Activated CD4-positive, alpha-beta memory T cell treated with anti-CD3 and anti-CD28 coated beads, Interleukin-2, amount 10 ng/mL, durations not matched to agents 7 days and 5 days (primary cell): ENCODE data around the gene KNTC1. TPM values are rescaled to one million over a fixed set of nuclear protein-coding genes. Genes with fewer than 3 reads are reported as not detected.
"Not testable (repeated sequence)": the region's sequence is repeated elsewhere in the genome, so short reads cannot be mapped to it uniquely, and the experiment has no call there.

Experiments
- CTCF ChIA-PET: fragments of 350-600 bp; sonication (Branson Sonifier 250); formaldehyde crosslinking; loops from one replicate; lab custom pipeline; 2021; ENCODE audit warnings: antibody characterized with exemption, inconsistent platforms; lab: Charles Lee
- POLR2A ChIA-PET: fragments of 350-600 bp; sonication (Branson Sonifier 250); formaldehyde crosslinking; loops from one replicate; lab custom pipeline; 2021; ENCODE audit warnings: antibody characterized with exemption; lab: Charles Lee
- DNase-seq: peaks from one replicate; pipeline ENCODE4 v3.0.0-alpha.2; 2020
- H3K27ac Mint-ChIP-seq: one replicate; pipeline ENCODE4 v1.8.0; 2021; ENCODE audit warnings: mild to moderate bottlenecking, mixed read lengths
- H3K27me3 Mint-ChIP-seq: one replicate; pipeline ENCODE4 v1.8.0; 2021; ENCODE audit warnings: mixed read lengths
- H3K36me3 Mint-ChIP-seq: one replicate; pipeline ENCODE4 v1.8.0; 2021; ENCODE audit warnings: low read depth, mixed read lengths
- H3K4me1 Mint-ChIP-seq: one replicate; pipeline ENCODE4 v1.8.0; 2021; ENCODE audit warnings: mixed read lengths
- H3K4me3 Mint-ChIP-seq: one replicate; pipeline ENCODE4 v1.8.0; 2021; ENCODE audit warnings: mild to moderate bottlenecking, mixed read lengths
- H3K9me3 Mint-ChIP-seq: one replicate; pipeline ENCODE4 v1.8.0; 2021; ENCODE audit warnings: mixed read lengths
- total RNA-seq, 2 experiments: library from RNA; stranded (reverse); gene quantifications; one replicate each; pipeline ENCODE4 v1.2.3, GENCODE V29; 2021

KNTC1 gene
- total RNA-seq, 2 experiments from 2014 or later: 101 to 103 TPM

DNA sequence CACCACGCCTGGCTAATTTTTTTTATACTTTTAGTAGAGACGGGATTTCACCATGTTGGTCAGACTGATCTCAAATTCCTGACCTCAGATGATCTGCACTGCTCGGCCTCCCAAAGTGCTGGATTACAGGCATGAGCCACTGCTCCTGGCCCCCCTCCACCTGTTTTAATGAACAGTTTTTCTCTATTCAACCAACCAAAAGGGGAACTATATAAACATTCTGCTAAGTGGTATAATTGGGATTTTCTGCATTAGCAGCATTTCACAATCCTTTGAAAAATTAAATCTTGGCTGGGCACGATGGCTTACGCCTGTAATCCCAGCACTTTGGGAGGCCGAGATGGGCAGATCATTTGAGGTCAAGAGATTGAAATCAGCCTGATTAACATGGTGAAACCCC is 44.8 kb downstream of the KNTC1 start:
- no peak for DNase-seq
- peaks cover 59% of the 10 kb centered on the region for H3K36me3 Mint-ChIP-seq
- H3K4me3 Mint-ChIP-seq: no peak overlapping the region
- H3K27ac Mint-ChIP-seq: no peak overlapping the region
- ChIA-PET POLR2A (interaction anchor here (0.8 kb wide), 1 partner anchor 45 kb away, joined by 3 read pairs; the partner anchor contains the start of genes KNTC1 and RSRC2), CTCF (no interaction called here)
- H3K9me3 Mint-ChIP-seq: no peaks in the 10 kb centered on the region
- H3K27me3 Mint-ChIP-seq: no peaks in the 10 kb centered on the region
- peaks cover 4% of the 10 kb centered on the region for H3K4me1 Mint-ChIP-seq

DNA sequence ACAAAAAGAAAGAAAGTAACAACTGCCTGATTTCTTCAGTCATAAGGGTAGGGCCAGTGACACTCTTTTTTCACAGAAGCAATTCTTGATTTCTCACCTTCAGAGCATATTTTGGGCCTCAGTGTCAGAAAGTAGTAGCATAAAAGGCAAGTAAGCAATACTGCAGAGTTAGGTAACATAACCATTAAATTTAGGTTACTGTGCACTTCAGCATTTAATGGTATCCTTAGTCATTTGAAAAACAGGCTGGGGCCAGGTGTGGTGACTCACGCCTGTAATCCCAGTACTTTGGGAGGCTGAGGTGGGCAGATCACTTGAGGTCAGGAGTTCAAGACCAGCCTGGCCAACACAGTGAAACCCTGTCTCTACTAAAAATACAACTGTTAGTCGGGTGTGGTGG is 56.2 kb downstream of the KNTC1 start:
- CTCF ChIA-PET, DNase-seq, H3K27me3 Mint-ChIP-seq, H3K4me1 Mint-ChIP-seq, H3K9me3 Mint-ChIP-seq, H3K27ac Mint-ChIP-seq, H3K4me3 Mint-ChIP-seq: not testable (repeated sequence)
- H3K36me3 Mint-ChIP-seq: peaks cover 68% of the 10 kb centered on the region
- POLR2A ChIA-PET: interaction anchor here (1.4 kb wide), 1 partner anchor 49 kb away, joined by 3 read pairs; no protein-coding TSS in a partner anchor

DNA sequence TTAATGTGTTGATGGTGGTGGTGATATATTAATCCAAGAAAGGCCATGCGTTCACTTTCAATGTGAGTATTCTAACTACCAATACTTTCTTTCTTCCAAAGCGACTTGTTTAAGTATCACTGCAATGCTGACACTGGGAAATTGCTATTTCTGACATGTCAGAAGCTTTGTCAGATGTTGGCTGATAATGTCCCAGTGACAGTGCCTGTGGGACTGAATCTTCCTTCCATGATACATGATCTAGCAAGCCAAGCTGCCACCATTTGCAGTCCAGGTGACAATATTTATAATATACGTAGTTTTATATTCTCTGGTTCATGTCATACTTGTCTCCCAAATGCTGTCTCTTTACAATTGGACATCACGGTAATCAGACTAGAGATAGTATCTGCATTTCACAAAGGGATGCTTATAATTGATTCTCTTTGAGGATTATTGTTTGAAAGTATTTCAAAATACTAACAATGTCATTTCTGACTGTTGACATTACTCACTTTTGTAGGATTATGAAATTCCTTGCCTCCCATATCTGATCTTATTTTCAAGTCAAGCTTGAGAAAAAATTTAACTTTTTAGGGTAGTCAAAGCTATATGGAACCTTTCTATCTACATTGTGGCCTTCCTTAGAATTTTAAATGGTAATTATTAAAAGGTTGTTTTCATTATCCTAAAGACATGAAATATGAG is 57.3 kb downstream of the KNTC1 start:
- no peak overlapping the region for H3K4me3 Mint-ChIP-seq
- no peak for DNase-seq
- H3K27ac Mint-ChIP-seq: no peak overlapping the region
- H3K27me3 Mint-ChIP-seq: no peaks in the 10 kb centered on the region
- peaks cover 65% of the 10 kb centered on the region for H3K36me3 Mint-ChIP-seq
- peaks cover 5% of the 10 kb centered on the region for H3K4me1 Mint-ChIP-seq
- ChIA-PET CTCF (no interaction called here), POLR2A (no interaction called here)
- no peaks in the 10 kb centered on the region for H3K9me3 Mint-ChIP-seq

DNA sequence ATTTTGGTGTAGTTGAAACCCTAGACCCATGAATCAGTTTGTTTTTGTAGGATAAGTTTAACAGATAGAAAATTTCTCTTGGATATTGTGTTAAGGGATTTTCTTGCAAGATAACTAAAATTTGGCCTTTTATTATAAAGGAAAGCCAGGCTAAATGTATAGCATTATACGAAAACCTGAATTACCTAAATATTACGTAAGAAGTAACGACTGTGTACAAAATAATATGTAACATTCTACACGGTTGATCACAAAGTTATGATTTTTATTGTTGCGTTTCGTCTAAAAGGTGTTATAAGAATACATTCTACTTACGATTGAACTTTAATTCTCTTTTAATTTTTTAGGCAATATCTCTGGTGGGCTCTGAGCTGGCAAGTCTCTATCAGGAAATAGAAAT is 63.9 kb downstream of the KNTC1 start:
- peaks cover 54% of the 10 kb centered on the region for H3K36me3 Mint-ChIP-seq
- H3K4me3 Mint-ChIP-seq: no peak overlapping the region
- DNase-seq: no peak
- H3K27me3 Mint-ChIP-seq: no peaks in the 10 kb centered on the region
- H3K4me1 Mint-ChIP-seq: peaks cover 17% of the 10 kb centered on the region
- no peak overlapping the region for H3K27ac Mint-ChIP-seq
- no peaks in the 10 kb centered on the region for H3K9me3 Mint-ChIP-seq
- POLR2A ChIA-PET: no interaction called here
- CTCF ChIA-PET: no interaction called here

DNA sequence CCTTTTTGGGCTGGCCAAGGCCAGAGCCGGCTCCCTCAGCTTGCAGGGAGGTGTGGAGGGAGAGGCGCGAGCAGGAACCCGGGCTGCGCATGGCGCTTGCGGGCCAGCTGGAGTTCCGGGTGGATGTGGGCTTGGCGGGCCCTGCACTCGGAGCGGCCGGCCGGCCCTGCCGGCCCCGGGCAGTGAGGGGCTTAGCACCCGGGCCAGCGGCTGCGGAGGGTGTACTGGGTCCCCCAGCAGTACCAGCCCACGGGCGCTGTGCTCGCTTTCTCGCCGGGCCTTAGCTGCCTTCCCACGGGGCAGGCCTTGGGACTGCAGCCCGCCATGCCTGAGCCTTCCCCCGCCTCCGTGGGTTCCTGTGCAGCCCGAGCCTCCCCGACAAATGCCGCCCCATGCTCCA is 64.9 kb downstream of the KNTC1 start:
- H3K27me3 Mint-ChIP-seq, H3K9me3 Mint-ChIP-seq, H3K27ac Mint-ChIP-seq, H3K4me3 Mint-ChIP-seq, DNase-seq, CTCF ChIA-PET: not testable (repeated sequence)
- peaks cover 54% of the 10 kb centered on the region for H3K36me3 Mint-ChIP-seq
- POLR2A ChIA-PET: interaction anchor here (0.6 kb wide), 1 partner anchor 34 kb away, joined by 3 read pairs; no protein-coding TSS in a partner anchor
- peaks cover 18% of the 10 kb centered on the region for H3K4me1 Mint-ChIP-seq

DNA sequence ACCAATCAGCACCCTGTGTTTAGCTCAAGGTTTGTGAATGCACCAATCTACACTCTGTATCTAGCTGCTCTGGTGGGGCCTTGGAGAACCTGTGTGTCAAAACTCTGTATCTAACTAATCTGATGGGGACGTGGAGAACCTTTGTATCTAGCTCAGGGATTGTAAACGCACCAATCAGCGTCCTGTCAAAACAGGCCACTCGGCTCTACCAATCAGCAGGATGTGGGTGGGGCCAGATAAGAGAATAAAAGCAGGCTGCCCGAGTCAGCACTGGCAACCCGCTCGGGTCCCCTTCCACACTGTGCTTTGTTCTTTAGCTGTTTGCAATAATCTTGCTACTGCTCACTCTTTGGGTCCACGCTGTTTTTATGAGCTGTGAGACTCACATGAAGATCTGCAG is 65.5 kb downstream of the KNTC1 start:
- H3K9me3 Mint-ChIP-seq: not testable (repeated sequence)
- peaks cover 18% of the 10 kb centered on the region for H3K4me1 Mint-ChIP-seq

DNA sequence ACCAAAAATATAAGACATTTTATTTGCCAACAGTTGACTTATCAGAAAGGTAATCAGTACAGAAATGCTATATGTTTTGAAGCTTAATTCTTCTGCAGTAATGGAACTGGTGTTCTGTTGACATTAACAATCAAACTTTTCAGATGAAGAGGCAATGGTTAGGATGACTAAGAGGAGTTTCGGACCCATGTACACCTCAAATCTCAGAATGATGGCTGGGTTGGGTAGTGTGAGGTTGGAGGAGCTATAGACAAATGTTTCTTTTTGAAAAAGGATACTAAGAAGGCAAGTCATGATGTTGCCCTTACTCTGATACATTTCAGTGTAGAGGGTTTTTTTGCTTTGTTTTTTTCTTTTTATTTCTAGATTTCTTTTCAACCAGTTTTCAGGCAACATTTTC is 66.9 kb downstream of the KNTC1 start:
- peaks cover 18% of the 10 kb centered on the region for H3K4me1 Mint-ChIP-seq
- POLR2A ChIA-PET: interaction anchor here (1.6 kb wide), 1 partner anchor 67 kb away, joined by 8 read pairs; the partner anchor contains the start of genes KNTC1 and RSRC2
- no peak overlapping the region for H3K4me3 Mint-ChIP-seq
- H3K9me3 Mint-ChIP-seq: no peaks in the 10 kb centered on the region
- H3K27ac Mint-ChIP-seq: no peak overlapping the region
- H3K27me3 Mint-ChIP-seq: no peaks in the 10 kb centered on the region
- CTCF ChIA-PET: interaction anchor here (1.2 kb wide), 1 partner anchor 194 kb away, joined by 3 read pairs; no protein-coding TSS in a partner anchor
- no peak for DNase-seq
- H3K36me3 Mint-ChIP-seq: peaks cover 53% of the 10 kb centered on the region

More for the DNA sequence above, 65.5 kb downstream of the KNTC1 start:
- H3K27me3 Mint-ChIP-seq, POLR2A ChIA-PET, H3K4me3 Mint-ChIP-seq, DNase-seq, H3K27ac Mint-ChIP-seq, CTCF ChIA-PET: not testable (repeated sequence)
- H3K36me3 Mint-ChIP-seq: peaks cover 55% of the 10 kb centered on the region

DNA sequence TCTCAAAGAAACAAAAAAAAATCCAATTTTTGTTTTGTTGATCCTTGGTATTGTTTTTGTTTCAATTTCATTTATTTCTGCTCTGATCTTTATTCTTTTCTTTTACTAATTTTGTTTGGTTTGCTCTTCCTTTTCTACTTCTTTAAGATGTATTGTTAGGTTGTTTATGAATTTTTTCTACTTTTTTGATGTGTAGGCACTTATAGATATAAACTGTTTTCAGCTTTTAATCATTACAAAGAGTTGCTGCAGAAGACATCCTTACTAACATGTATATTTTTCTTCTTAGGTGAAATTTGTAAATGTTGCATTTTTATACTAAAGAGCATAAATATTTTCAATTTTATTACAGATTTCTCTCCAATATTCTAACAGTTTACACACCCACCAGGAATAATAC is 69.8 kb downstream of the KNTC1 start:
- ChIA-PET POLR2A (interaction anchor here (0.7 kb wide), 1 partner anchor 91 kb away, joined by 3 read pairs; no protein-coding TSS in a partner anchor), CTCF (no interaction called here)
- Mint-ChIP-seq H3K27me3 (no peaks in the 10 kb centered on the region), H3K9me3 (no peaks in the 10 kb centered on the region), H3K4me1 (peaks cover 18% of the 10 kb centered on the region), H3K4me3 (no peak overlapping the region), H3K36me3 (peaks cover 48% of the 10 kb centered on the region), H3K27ac (no peak overlapping the region)
- no peak for DNase-seq

DNA sequence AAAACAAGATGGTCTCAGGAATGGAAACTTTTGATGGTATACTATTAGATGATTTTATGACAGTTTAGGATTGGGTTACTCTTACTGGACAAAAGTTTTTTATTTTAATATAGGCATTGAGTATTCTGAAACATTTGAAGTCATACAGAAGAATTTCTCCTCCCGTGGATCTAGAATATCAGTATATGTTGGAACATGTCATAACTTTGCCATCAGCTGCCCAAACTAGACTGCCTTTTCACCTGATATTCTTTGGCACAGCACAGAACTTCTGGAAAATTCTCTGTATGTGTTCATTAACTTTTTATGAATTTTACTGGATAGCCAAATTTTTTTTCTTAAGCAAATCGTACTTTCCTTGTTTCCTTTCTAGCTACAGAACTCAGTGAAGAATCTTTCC is 75.4 kb downstream of the KNTC1 start:
- no peaks in the 10 kb centered on the region for H3K27me3 Mint-ChIP-seq
- H3K36me3 Mint-ChIP-seq: peaks cover 54% of the 10 kb centered on the region
- ChIA-PET POLR2A (interaction anchor here (0.6 kb wide), 1 partner anchor 1389 kb away, joined by 4 read pairs; no protein-coding TSS in a partner anchor), CTCF (interaction anchor here (1.0 kb wide), 1 partner anchor 131 kb away, joined by 3 read pairs; no protein-coding TSS in a partner anchor)
- no peak for DNase-seq
- H3K4me1 Mint-ChIP-seq: no peaks in the 10 kb centered on the region
- no peak overlapping the region for H3K4me3 Mint-ChIP-seq
- no peaks in the 10 kb centered on the region for H3K9me3 Mint-ChIP-seq
- H3K27ac Mint-ChIP-seq: no peak overlapping the region

DNA sequence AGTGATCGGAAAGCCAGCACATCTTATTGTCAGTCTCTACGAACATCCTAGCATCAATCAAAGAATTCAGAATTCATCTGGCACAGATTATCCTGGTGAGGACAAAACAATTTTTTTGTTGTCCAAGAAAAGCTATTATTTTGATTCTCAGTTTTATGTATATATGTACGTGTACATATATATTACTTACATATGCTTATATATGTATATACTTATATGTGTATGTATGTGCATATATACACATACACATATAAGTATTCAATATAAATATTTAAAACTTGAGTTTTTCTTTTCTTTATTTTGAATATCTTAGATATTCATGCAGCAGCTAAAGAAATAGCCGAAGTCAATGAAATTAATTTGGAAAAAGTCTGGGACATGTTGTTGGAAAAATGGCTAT is 77.9 kb downstream of the KNTC1 start:
- no peak for DNase-seq
- Mint-ChIP-seq H3K9me3 (no peaks in the 10 kb centered on the region), H3K4me1 (no peaks in the 10 kb centered on the region), H3K27me3 (no peaks in the 10 kb centered on the region), H3K27ac (no peak overlapping the region), H3K36me3 (peaks cover 47% of the 10 kb centered on the region), H3K4me3 (no peak overlapping the region)
- POLR2A ChIA-PET: interaction anchor here (1.0 kb wide), 1 partner anchor 78 kb away, joined by 3 read pairs; the partner anchor contains the start of genes KNTC1 and RSRC2
- CTCF ChIA-PET: interaction anchor here (0.9 kb wide), 1 partner anchor 147 kb away, joined by 3 read pairs; no protein-coding TSS in a partner anchor

DNA sequence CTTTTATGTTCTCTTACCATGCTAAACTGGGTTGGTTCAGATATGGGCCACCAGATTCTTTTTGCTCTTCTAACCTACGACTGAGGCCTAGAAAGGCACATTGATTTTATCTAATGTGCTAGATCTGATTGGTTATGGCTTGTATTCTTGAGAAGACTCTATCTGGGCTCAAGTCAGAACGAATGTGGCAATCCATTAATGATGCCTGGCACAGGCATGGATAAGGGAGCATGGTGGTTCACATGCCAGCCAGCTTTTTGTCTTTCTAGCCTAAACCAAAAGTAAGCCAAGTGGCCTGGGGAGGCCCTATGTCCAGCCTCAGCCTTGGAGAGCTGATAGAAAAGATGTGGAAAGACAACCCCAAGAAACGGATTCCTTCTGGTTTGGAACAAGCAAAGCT is 82.7 kb downstream of the KNTC1 start:
- ChIA-PET POLR2A (interaction anchor here (0.8 kb wide), 1 partner anchor 84 kb away, joined by 3 read pairs; no protein-coding TSS in a partner anchor), CTCF (no interaction called here)
- no peak overlapping the region for H3K27ac Mint-ChIP-seq
- H3K36me3 Mint-ChIP-seq: peaks cover 58% of the 10 kb centered on the region
- H3K4me3 Mint-ChIP-seq: no peak overlapping the region
- DNase-seq: no peak
- no peaks in the 10 kb centered on the region for H3K9me3 Mint-ChIP-seq
- H3K4me1 Mint-ChIP-seq: no peaks in the 10 kb centered on the region
- H3K27me3 Mint-ChIP-seq: no peaks in the 10 kb centered on the region

DNA sequence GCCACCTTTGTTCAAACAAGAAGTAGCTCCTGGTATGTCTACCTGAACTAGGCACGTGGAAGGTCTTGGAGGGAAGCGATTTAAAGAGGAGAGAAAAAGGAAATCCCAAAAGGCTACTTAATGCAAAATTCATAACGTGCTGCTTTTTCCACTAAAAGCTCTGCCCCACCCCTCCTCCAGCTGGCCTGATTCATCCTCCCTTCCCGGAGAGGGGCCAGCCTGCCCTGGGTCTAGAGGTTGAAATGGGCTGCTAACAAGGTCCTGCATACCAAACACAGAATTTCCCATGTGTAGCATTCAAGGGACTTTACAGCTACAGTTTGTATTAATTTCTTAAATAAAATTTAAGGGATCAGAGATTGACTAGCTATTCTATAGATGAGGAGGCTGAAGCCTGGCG is 83.2 kb downstream of the KNTC1 start:
- Mint-ChIP-seq H3K27ac (no peak overlapping the region), H3K4me1 (no peaks in the 10 kb centered on the region), H3K4me3 (no peak overlapping the region), H3K36me3 (peaks cover 61% of the 10 kb centered on the region), H3K27me3 (no peaks in the 10 kb centered on the region), H3K9me3 (no peaks in the 10 kb centered on the region)
- POLR2A ChIA-PET: interaction anchor here (0.8 kb wide), 1 partner anchor 84 kb away, joined by 3 read pairs; no protein-coding TSS in a partner anchor
- CTCF ChIA-PET: no interaction called here
- DNase-seq: no peak

DNA sequence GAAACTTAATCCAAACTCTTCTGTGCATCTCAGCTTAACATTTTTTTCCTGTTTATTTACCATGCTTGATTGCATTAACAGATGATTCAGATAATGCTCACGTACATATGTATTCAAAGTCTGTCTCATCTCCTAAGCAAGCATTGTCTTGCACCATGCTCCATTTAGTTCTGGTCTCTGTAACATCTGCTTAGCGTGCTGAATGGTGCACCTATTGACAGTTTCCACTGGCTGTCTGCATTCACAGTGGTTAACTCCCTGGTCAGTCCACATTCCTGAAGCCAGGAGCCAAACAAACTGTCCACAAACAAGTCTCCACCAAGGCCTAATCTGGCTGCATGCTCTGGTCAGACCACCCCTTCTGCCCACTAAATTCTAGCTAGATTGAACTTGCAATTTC is 83.9 kb downstream of the KNTC1 start:
- Mint-ChIP-seq H3K27me3 (no peaks in the 10 kb centered on the region), H3K36me3 (peaks cover 60% of the 10 kb centered on the region), H3K27ac (no peak overlapping the region), H3K4me3 (no peak overlapping the region), H3K4me1 (no peaks in the 10 kb centered on the region), H3K9me3 (no peaks in the 10 kb centered on the region)
- DNase-seq: no peak
- CTCF ChIA-PET: no interaction called here
- POLR2A ChIA-PET: interaction anchor here (1.0 kb wide), 1 partner anchor 10 kb away, joined by 3 read pairs; no protein-coding TSS in a partner anchor
